ENCODE measurements around the gene RELA.

Gene RELA

DNA sequence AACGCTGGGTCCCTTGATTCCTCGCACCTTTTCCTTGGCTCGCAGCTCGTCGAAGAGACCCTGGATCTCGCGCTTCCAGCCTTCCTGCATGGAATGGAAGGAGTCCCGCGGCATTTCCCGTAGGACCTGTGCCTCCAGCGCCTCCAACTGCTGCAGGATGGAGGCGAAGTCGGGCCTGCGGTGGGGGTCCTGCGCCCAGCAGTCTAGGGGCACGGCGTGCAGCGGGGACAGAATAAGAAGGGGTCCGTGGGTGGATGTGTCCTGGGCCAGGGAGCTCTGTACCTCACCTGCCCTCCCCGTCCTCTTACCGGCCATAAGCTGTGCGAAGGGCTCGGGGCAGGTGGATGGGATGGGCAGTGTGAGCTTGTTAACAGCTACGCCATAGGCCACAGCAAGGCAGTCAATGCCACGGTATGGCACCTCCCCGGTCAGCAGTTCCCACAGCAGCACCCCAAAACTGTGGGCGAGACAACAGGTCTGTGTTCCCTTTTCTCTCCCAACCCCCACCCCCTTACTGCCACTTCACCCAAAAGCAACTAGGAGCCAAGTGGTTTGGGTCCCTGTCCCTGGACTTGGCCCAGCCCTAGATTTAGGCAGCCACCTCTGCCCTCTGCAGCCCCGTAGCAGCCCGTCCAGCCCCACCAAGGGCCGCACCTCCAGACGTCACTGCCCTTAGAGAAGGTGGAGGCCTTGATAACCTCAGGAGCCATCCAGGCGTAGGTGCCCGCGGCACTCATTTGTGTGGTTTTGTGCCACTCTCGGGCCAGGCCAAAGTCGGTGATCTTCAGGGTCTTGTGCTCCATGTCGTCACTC is 54.9 kb downstream of the RELA start:
- Histone ChIP-seq H3K4me3 (replicated peaks; ENCODE audit: low read depth, low read length) (no peak overlapping the region), H3K36me3 (ENCODE audit: control insufficient read depth, insufficient read depth, low read length) (peaks cover 46% of the 10 kb centered on the region), H3K27me3 (replicated peaks; ENCODE audit: control insufficient read depth, insufficient read depth, low read length) (no peaks in the 10 kb centered on the region)
- no peak for DNase-seq (ENCODE audit: extremely low read depth, insufficient read length)
- no peak for TF ChIP-seq CTCF (IDR thresholded peaks at IDR 0.05; ENCODE audit: insufficient read depth, low read length, poor library complexity, severe bottlenecking)

GRCh38 chr11:65606876-65607613 is 55.7 kb downstream of the RELA start:
- Histone ChIP-seq H3K36me3 (ENCODE audit: control insufficient read depth, insufficient read depth, low read length) (peaks cover 48% of the 10 kb centered on the region), H3K4me3 (replicated peaks; ENCODE audit: low read depth, low read length) (no peak overlapping the region), H3K27me3 (replicated peaks; ENCODE audit: control insufficient read depth, insufficient read depth, low read length) (no peaks in the 10 kb centered on the region)
- no peak for TF ChIP-seq CTCF (IDR thresholded peaks at IDR 0.05; ENCODE audit: insufficient read depth, low read length, poor library complexity, severe bottlenecking)
- no peak for DNase-seq (ENCODE audit: extremely low read depth, insufficient read length)

DNA sequence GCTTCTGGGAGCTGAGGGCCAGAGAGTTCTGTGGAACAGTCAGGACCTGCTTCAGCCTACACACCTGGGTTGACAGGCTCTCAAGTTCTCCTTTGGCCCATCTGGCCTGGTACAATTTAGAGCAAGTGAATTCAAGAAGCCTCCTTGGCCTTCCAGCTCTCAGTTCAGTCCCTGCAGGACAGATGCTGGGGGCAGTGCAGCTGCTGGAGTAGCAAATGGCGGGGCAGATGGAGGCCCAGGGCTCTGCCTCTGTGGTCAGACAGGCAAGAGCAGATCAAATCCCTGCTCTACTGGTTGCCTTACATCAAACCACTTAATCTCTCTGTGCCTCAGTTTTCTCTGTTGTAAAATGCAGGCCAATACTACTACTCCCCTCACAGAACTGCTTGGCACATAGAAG is 58.5 kb downstream of the RELA start:
- peaks cover 43% of the 10 kb centered on the region for H3K36me3 ChIP-seq (ENCODE audit: control insufficient read depth, insufficient read depth, low read length)
- DNase-seq (ENCODE audit: extremely low read depth, insufficient read length) = no peak
- TF ChIP-seq CTCF (IDR thresholded peaks at IDR 0.05; ENCODE audit: insufficient read depth, low read length, poor library complexity, severe bottlenecking) = no peak
- no peaks in the 10 kb centered on the region for H3K27me3 ChIP-seq (replicated peaks; ENCODE audit: control insufficient read depth, insufficient read depth, low read length)
- H3K4me3 ChIP-seq (replicated peaks; ENCODE audit: low read depth, low read length) = no peak overlapping the region

Measured in GM06990 (cell line).